Hair follicular keratinocyte (primary cell): ENCODE data around the gene ENKD1. TPM values are rescaled to one million over a fixed set of nuclear protein-coding genes. Genes with fewer than 3 reads are reported as not detected.

Experiments used
- total RNA-seq: library from RNA; depleted of rRNA; stranded (reverse); fragments of >200 nt; gene quantifications from 2 replicates; pipeline ENCODE4 v1.2.3, GENCODE V29; 2015

The ENKD1 gene
- total RNA-seq, result 13.4 and 14.6 TPM in 2 replicates

GRCh38 chr16:67666559-67667452 is at the start of gene ENKD1, which contains the start of gene C16orf86:
Gene ENKD1 (minus strand): TSS chr16:67666750. CDS start chr16:67666442, 308 bp downstream.
Gene C16orf86 (plus strand): TSS chr16:67666814. CDS start chr16:67666971, 157 bp downstream.

GRCh38 chr16:67660564-67661028 is 6.0 kb downstream of the ENKD1 start, which contains the start of gene PARD6A:
Gene PARD6A (plus strand): TSS chr16:67660960. CDS start chr16:67661039, 79 bp downstream.

GRCh38 chr16:67659675-67660563 is 6.6 kb downstream of the ENKD1 start, which contains the start of gene ACD:
Gene ACD (minus strand): TSS chr16:67660260. CDS start chr16:67660220, 40 bp downstream.

Other genes with a start within 250 kb of the ENKD1 start
- gene HSD11B2, start 235.6 kb downstream of the ENKD1 start, total RNA-seq, result 0.23 TPM in 1 of 2 replicates, not detected in the other
- gene ATP6V0D1, start 185.6 kb downstream of the ENKD1 start, total RNA-seq, result 87.6 and 98.5 TPM in 2 replicates
- not detected in 2 replicates for gene AGRP, start 183.2 kb downstream of the ENKD1 start, total RNA-seq
- gene RIPOR1, start 137.9 kb downstream of the ENKD1 start, total RNA-seq, result 19.0 and 35.3 TPM in 2 replicates
- 15.9 and 18.6 TPM in 2 replicates for gene CTCF, start 104.2 kb downstream of the ENKD1 start, total RNA-seq
- gene CARMIL2, start 21.6 kb downstream of the ENKD1 start, total RNA-seq, result 0.08 and 0.16 TPM in 2 replicates
- gene ACD, start 6.5 kb downstream of the ENKD1 start, total RNA-seq, result 26.6 and 53.2 TPM in 2 replicates
- 0.19 and 3.1 TPM in 2 replicates for gene PARD6A, start 5.8 kb downstream of the ENKD1 start, total RNA-seq
- 1.9 and 2.0 TPM in 2 replicates for gene C16orf86, start 64 bp upstream of the ENKD1 start, total RNA-seq
- 14.8 and 18.4 TPM in 2 replicates for gene GFOD2, start 52.6 kb upstream of the ENKD1 start, total RNA-seq
- gene RANBP10, start 139.8 kb upstream of the ENKD1 start, total RNA-seq, result 3.7 TPM in 2 replicates
- 0.30 TPM in 1 of 2 replicates, not detected in the other for gene TSNAXIP1, start 140.1 kb upstream of the ENKD1 start, total RNA-seq
- gene THAP11, start 175.6 kb upstream of the ENKD1 start, total RNA-seq, result 28.3 and 57.1 TPM in 2 replicates
- gene NUTF2, start 180.2 kb upstream of the ENKD1 start, total RNA-seq, result 313 and 331 TPM in 2 replicates
- 18.8 and 19.5 TPM in 2 replicates for gene CENPT, start 180.9 kb upstream of the ENKD1 start, total RNA-seq
- gene EDC4, start 206.3 kb upstream of the ENKD1 start, total RNA-seq, result 42.2 and 43.0 TPM in 2 replicates
- not detected in 2 replicates for gene NRN1L, start 218.1 kb upstream of the ENKD1 start, total RNA-seq
- gene PSKH1, start 226.5 kb upstream of the ENKD1 start, total RNA-seq, result 6.2 and 7.4 TPM in 2 replicates